Mucosa of rectum (tissue), 2 donors: Measurements from ENCODE around the gene RGS1.

Experiments used
- H3K27ac ChIP-seq, 2 donors: one replicate each; pipeline ENCODE4 v1.7.0; 2013; ENCODE audit warnings: inconsistent platforms in 2 of 2, low read depth in 2 of 2, low read length in 2 of 2
- H3K27me3 ChIP-seq, 2 donors: one replicate each; pipeline ENCODE4 v1.7.0; 2013; ENCODE audit warnings: low read length in 2 of 2; ENCODE audit not compliant: control insufficient read depth in 2 of 2, insufficient read depth in 2 of 2
- H3K36me3 ChIP-seq, 2 donors: one replicate each; pipeline ENCODE4 v1.7.0; 2013; ENCODE audit warnings: low read length in 2 of 2; ENCODE audit not compliant: control insufficient read depth in 2 of 2, insufficient read depth in 2 of 2
- H3K4me1 ChIP-seq, 2 donors: one replicate each; pipeline ENCODE4 v1.7.0; 2013; ENCODE audit warnings: low read length in 2 of 2, mild to moderate bottlenecking in 1 of 2; ENCODE audit not compliant: control insufficient read depth in 2 of 2, insufficient read depth in 2 of 2
- H3K4me3 ChIP-seq, 2 donors: one replicate each; pipeline ENCODE4 v1.7.0; 2013; ENCODE audit warnings: low read length in 2 of 2
- H3K9ac ChIP-seq, 2 donors: one replicate each; pipeline ENCODE4 v1.7.0; 2013; ENCODE audit warnings: low read length in 2 of 2, low read depth in 1 of 2, mild to moderate bottlenecking in 1 of 2
- H3K9me3 ChIP-seq, 2 donors: one replicate each; pipeline ENCODE4 v1.7.0; 2013; ENCODE audit warnings: low read length in 2 of 2; ENCODE audit not compliant: control insufficient read depth in 2 of 2
- donor health status: healthy.
- donor health status: Normal muscosa, but diverticular disease.

RGS1 gene

DNA sequence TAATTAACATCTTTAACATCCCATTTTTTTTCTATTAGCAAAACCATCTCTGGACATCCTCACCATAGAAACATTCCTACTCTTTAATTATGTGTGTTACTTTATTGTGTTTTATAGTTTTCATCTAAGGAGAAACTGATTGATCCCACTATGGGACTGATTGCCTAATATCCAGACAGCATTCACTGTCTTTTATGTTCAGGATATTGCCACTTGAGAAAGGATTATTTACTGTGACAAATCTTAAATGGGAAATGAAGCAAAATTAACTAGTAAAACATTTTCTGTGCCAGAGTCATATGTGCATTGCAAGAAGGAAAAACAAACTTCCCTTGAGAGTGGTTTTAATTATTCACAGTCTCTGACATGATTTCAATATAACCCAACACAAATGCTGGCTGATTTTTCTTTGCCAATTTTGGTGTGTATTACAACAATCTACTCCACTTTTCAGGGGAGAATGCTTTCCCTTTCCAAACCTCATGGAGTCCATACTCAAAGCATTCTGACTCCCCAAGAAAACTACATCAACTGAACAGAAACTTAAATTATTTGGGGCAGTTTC lies 44.6 kb downstream of the RGS1 start:
- Histone ChIP-seq H3K27ac (no peak overlapping the region), H3K27me3 (no peaks in the 10 kb centered on the region), H3K4me1 (no peaks in the 10 kb centered on the region), H3K4me3 (no peak overlapping the region), H3K9me3 (no peaks in the 10 kb centered on the region), H3K9ac (no peak overlapping the region), H3K36me3 (no peaks in the 10 kb centered on the region)

DNA sequence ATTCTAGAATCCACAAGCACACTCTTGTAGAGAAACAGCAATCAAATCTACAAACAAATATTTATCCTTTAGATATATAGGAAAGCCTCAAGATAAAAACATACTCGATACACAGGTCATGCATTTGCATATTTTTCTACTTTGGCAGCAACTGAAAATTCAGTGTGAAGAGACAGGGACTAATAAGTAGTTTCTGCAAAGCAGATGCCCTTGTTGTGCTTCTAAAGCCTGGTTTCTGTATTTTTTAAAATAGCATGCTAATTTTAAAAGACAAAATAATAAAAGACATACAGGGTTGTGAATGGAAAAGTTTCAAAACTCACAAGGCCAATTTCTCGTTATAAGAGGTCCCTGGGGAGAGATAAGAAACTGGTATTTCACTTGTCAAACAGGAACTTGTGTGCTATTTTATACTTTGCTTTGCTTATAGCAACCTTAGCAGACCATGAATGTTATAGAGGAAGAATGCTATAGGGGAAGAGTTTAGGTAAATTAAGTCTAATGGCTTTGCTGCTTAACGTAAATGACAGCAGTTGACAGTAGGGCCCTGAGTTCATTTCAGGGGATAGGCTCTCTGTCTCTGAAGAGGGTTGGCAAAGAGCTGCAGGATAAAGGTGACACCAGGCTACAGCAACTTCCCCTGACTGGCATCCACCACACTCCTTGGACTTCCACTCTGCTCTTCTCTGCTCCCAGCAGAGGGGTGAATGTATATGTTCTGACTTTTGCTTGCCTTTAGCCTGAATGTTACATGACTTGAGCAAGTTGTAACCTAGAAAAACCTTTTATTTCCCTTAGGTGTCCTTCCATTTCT lies 51.0 kb downstream of the RGS1 start:
- H3K36me3 ChIP-seq = no peaks in the 10 kb centered on the region
- H3K27me3 ChIP-seq = no peaks in the 10 kb centered on the region
- no peak overlapping the region for H3K4me3 ChIP-seq
- H3K27ac ChIP-seq = no peak overlapping the region
- no peak overlapping the region for H3K9ac ChIP-seq
- no peaks in the 10 kb centered on the region for H3K9me3 ChIP-seq
- no peaks in the 10 kb centered on the region for H3K4me1 ChIP-seq

DNA sequence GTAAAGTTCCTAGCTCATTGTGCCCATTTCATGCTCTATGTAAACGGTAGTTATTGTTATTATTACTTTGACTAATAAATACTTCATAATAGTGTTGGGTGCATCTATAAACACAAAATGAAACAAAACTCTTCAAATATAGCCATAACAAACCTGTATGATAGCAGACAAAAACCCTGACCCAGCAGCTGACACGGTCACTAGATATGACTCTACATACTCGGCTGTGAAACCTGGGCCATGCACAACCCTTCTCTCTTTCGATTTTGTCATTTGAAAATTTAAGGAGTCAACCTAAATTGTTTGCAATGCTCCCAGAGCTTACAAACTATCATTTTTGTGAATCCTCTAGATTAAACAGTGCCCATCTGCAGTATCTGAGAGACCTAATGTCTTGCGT lies 52.3 kb downstream of the RGS1 start:
- Histone ChIP-seq H3K36me3 (no peaks in the 10 kb centered on the region), H3K4me3 (no peak overlapping the region), H3K9me3 (no peaks in the 10 kb centered on the region), H3K4me1 (no peaks in the 10 kb centered on the region), H3K27me3 (no peaks in the 10 kb centered on the region), H3K9ac (no peak overlapping the region), H3K27ac (no peak overlapping the region)

DNA sequence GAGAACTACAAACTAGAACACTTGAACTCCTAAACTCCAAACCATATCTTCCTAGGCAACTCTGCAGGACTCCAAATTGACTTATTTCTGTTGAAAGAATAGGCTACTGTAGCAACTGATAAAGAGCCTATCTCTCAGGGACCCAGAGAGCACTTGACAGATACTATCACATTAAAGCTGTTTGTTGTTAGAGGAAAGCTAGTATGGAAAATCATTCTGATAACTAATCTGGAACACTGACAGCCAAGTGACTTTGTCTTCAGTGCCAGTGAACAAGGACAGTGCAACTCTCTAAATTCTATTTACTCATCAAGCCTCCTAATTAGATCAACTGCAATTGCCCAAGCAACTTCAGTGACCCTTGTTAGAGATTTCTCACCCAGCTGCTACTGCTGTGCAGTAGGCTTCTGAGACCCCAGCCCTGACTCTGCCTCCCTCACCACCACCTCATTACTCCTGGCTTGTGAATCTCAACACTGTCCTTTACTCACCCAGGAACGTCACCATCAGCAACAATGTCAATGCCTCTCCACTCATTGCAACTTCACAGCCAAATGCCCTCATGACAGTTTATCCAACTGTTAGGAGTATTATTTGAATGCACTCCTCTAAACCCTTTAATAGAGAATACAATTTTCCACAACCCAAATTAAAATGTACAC lies 53.0 kb downstream of the RGS1 start:
- Histone ChIP-seq H3K27ac (no peak overlapping the region), H3K4me3 (no peak overlapping the region)

DNA sequence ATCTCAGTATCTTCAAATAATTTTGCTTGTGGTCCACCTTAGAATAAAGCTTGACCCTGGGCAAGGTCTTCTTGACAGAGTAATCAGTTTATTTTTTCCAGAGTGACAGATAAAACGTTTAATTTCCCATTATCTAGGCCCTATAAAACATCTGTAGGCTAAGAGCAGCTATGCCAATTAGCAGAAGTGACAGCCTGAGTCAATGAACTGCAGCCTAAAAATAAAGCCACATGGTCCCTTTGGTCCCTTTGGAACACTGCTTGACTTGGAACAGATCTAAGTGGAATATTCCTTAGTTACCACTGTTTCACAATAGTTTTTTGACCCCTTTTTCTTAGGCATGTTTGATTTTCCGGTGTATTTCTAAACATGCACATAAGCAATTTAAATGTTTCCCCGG lies 54.0 kb downstream of the RGS1 start:
- H3K36me3 ChIP-seq = no peaks in the 10 kb centered on the region
- no peaks in the 10 kb centered on the region for H3K27me3 ChIP-seq
- no peaks in the 10 kb centered on the region for H3K9me3 ChIP-seq
- no peak overlapping the region for H3K27ac ChIP-seq
- H3K4me1 ChIP-seq = no peaks in the 10 kb centered on the region
- H3K4me3 ChIP-seq = no peak overlapping the region
- H3K9ac ChIP-seq = no peak overlapping the region

More for the DNA sequence above, 53.0 kb downstream of the RGS1 start:
- H3K36me3 ChIP-seq = no peaks in the 10 kb centered on the region
- H3K27me3 ChIP-seq = no peaks in the 10 kb centered on the region
- no peak overlapping the region for H3K9ac ChIP-seq
- H3K4me1 ChIP-seq = no peaks in the 10 kb centered on the region
- H3K9me3 ChIP-seq = no peaks in the 10 kb centered on the region
